T-cell (primary cell): ENCODE results near the gene PRR9. TPM values are rescaled to one million over a fixed set of nuclear protein-coding genes. Genes with fewer than 3 reads are reported as not detected.
"Not testable (repeated sequence)": the region's sequence is repeated elsewhere in the genome, so short reads cannot be mapped to it uniquely, and the experiment has no call there.

Experiments used
- ATAC-seq, 4 experiments: fragments of 200-7000 bp in 3 of 4; fragments of 150-1000 bp in 1 of 4; cut with Tn5 transposase; replicated peaks in 1 of 4; 1 replicate in 3 of 4; 2 replicates in 1 of 4; pipeline ENCODE4 v1.10.0; 2021; ENCODE audit warnings: moderate library complexity in 3 of 4, mild to moderate bottlenecking in 2 of 4, moderate number of reproducible peaks in 1 of 4
- CTCF ChIA-PET, 2 donors: fragments of 300-600 bp; sonication (Branson Sonifier 250); formaldehyde crosslinking; loops; one replicate each; lab custom pipeline; 2022; ENCODE audit warnings: antibody characterized with exemption in 2 of 2; lab: Charles Lee
- POLR2A ChIA-PET, 2 donors: fragments of 300-600 bp; sonication (Branson Sonifier 250); formaldehyde crosslinking; loops; one replicate each; lab custom pipeline; 2022; ENCODE audit warnings: antibody characterized with exemption in 2 of 2; lab: Charles Lee
- DNase-seq, 35 experiments: peaks; one replicate each; pipeline versions ENCODE4 v3.0.0 to v3.0.0-alpha.2; 2013 to 2023
- H3K27ac ChIP-seq: one replicate; pipeline ENCODE4 v1.5.1; 2013; ENCODE audit warnings: low read length
- H3K27me3 ChIP-seq, 2 experiments: replicated peaks in 1 of 2; 1 replicate in 1 of 2; 2 replicates in 1 of 2; pipeline versions ENCODE4 v1.6.1 to v1.7.0; 2013; ENCODE audit warnings: low read length in 1 of 2, mixed read lengths in 1 of 2; ENCODE audit not compliant: control insufficient read depth in 2 of 2, insufficient read depth in 2 of 2; ENCODE audit errors: extremely low read depth in 1 of 2
- H3K36me3 ChIP-seq, 2 donors: 1 replicate in 1 of 2; 2 replicates in 1 of 2; pipeline versions ENCODE4 v1.6.1 to v1.7.0; 2013; ENCODE audit warnings: low read length in 1 of 2; ENCODE audit not compliant: control insufficient read depth in 2 of 2, insufficient read depth in 1 of 2; ENCODE audit errors: extremely low read depth in 1 of 2
- H3K4me1 ChIP-seq, 2 experiments: 1 replicate in 1 of 2; 2 replicates in 1 of 2; pipeline versions ENCODE4 v1.6.1 to v1.7.0; 2013; ENCODE audit warnings: low read length in 2 of 2, mixed read lengths in 1 of 2; ENCODE audit not compliant: insufficient read depth in 2 of 2, control insufficient read depth in 1 of 2; ENCODE audit errors: extremely low read depth in 1 of 2
- H3K4me3 ChIP-seq, 2 donors: 1 replicate in 1 of 2; 2 replicates in 1 of 2; pipeline versions ENCODE4 v1.5.1 to v1.7.0; 2013; ENCODE audit warnings: mild to moderate bottlenecking in 2 of 2, low read length in 1 of 2, moderate library complexity in 1 of 2; ENCODE audit not compliant: control insufficient read depth in 1 of 2; ENCODE audit errors: extremely low read depth in 1 of 2
- H3K9me3 ChIP-seq: 2 replicates; pipeline ENCODE4 v1.7.0; 2013
- H3K27ac Mint-ChIP-seq, 2 donors: one replicate each; pipeline ENCODE4 v1.8.0; 2020 to 2021; ENCODE audit warnings: mild to moderate bottlenecking in 2 of 2, mixed read lengths in 2 of 2
- H3K27me3 Mint-ChIP-seq, 2 donors: one replicate each; pipeline ENCODE4 v1.8.0; 2021 to 2022; ENCODE audit warnings: mixed read lengths in 2 of 2
- H3K36me3 Mint-ChIP-seq: one replicate; pipeline ENCODE4 v1.8.0; 2021; ENCODE audit warnings: mixed read lengths
- H3K4me1 Mint-ChIP-seq, 3 donors: one replicate each; pipeline ENCODE4 v1.8.0; 2020 to 2022; ENCODE audit warnings: mixed read lengths in 3 of 3, mild to moderate bottlenecking in 1 of 3
- H3K4me3 Mint-ChIP-seq, 3 donors: one replicate each; pipeline ENCODE4 v1.8.0; 2020 to 2022; ENCODE audit warnings: mild to moderate bottlenecking in 3 of 3, mixed read lengths in 3 of 3, moderate library complexity in 3 of 3
- H3K9me3 Mint-ChIP-seq, 3 donors: one replicate each; pipeline ENCODE4 v1.8.0; 2020 to 2022; ENCODE audit warnings: mixed read lengths in 3 of 3
- WGBS: methylation state at CpG from one replicate; pipeline ENCODE4 v1.1.5; 2013; ENCODE audit warnings: missing lambda C conversion rate; ENCODE audit not compliant: insufficient coverage; 5-methylcytosine and 5-hydroxymethylcytosine counted together
- total RNA-seq, 35 experiments: library from RNA in 6 of 35; stranded (reverse) in 6 of 35; fragments of 120-200 nt in 1 of 35; gene quantifications; one replicate each; pipeline versions ENCODE4 v1.2.1 to v1.2.4 and lab custom pipeline; 2013 to 2026

Gene PRR9
- total RNA-seq, 5 donors from 2014 or later (not counting 1 experiment from before 2014, with no cell fraction given): not detected

- H3K36me3 ChIP-seq, H3K4me1 Mint-ChIP-seq, H3K27ac Mint-ChIP-seq, H3K4me1 ChIP-seq, H3K9me3 Mint-ChIP-seq, H3K4me3 ChIP-seq, CTCF ChIA-PET, H3K4me3 Mint-ChIP-seq, H3K9me3 ChIP-seq, POLR2A ChIA-PET, H3K27ac ChIP-seq, H3K36me3 Mint-ChIP-seq: not testable (repeated sequence)
- ATAC-seq: peak in 3 of 4 experiments; percentile 38 to 50 (median 48)
- H3K27me3 ChIP-seq: peaks cover 0 to 23% of the 10 kb centered on the region in 2 experiments
- 62% methylated on average over 9 of the region's 16 CpGs for WGBS
- H3K27me3 Mint-ChIP-seq: peaks cover 17 to 26% of the 10 kb centered on the region in 2 donors
- peak in 30 of 35 experiments; percentile 10 to 47 (median 30) for DNase-seq
Measured at GRCh38 chr1:153223040-153223891, 5.9 kb downstream of the PRR9 start.

DNA sequence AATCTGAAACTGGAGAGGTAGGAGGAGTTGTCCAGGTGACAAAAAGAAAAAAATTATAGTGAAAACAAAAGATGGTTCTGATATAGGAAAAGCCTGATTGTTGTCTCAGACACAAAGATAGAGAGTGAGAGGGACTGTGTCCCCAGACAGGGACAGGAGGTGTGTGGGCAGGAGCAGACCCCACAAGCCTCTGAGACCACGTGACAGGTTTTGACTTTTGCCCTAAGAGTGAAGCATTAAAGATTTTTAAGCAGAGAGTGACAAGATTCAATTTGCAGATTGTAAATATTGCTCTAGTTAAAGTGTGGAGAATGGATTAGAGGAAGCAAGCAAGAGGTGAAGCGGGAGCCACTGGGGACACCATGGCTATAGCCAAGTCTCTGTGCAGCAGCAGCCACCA is 10.4 kb downstream of the PRR9 start:
- Mint-ChIP-seq H3K27ac (no peak overlapping the region), H3K36me3 (no peaks in the 10 kb centered on the region), H3K4me1 (peaks cover 0 to 3% (median 0%) of the 10 kb centered on the region in 3 donors), H3K9me3 (no peaks in the 10 kb centered on the region), H3K27me3 (peaks cover 19 to 29% of the 10 kb centered on the region in 2 donors), H3K4me3 (no peak overlapping the region)
- H3K4me3 ChIP-seq: no peak overlapping the region
- no peaks in the 10 kb centered on the region for H3K4me1 ChIP-seq
- no peaks in the 10 kb centered on the region for H3K36me3 ChIP-seq
- POLR2A ChIA-PET: no interaction called here
- no peak for ATAC-seq
- WGBS: 60% methylated on average over 2 of the region's 2 CpGs
- no peak overlapping the region for H3K27ac ChIP-seq
- no peak for DNase-seq
- H3K27me3 ChIP-seq: peaks cover 0 to 28% of the 10 kb centered on the region in 2 experiments
- CTCF ChIA-PET: no interaction called here
- no peaks in the 10 kb centered on the region for H3K9me3 ChIP-seq

DNA sequence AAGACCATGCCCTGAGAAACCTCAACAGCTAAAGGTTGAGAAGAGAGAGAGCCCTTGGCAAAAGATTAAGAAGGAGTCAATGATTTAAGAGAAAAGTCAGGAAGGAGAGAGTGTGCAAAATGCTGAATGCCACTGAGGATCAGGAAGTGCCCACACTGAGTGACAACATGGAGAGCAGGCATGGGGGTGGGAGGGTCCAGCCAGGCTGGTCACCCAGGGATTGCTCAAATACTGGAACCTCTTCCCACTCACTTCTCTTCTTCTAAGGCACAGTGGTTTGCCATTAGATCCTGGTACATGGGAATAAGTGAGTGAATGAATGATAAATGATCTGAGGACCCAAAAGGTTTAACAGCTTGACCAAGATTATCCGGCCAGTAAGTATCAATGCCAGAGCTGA is 11.1 kb downstream of the PRR9 start:
- Mint-ChIP-seq H3K36me3 (no peaks in the 10 kb centered on the region), H3K27ac (no peak overlapping the region), H3K4me3 (no peak overlapping the region), H3K9me3 (no peaks in the 10 kb centered on the region), H3K27me3 (peaks cover 16 to 29% of the 10 kb centered on the region in 2 donors), H3K4me1 (no peaks in the 10 kb centered on the region)
- POLR2A ChIA-PET: interaction anchor here in 1 of 2 donors (0.7 kb wide), 1 partner anchor 1147 kb away, joined by 4 read pairs; no protein-coding TSS in a partner anchor
- Histone ChIP-seq H3K36me3 (no peaks in the 10 kb centered on the region), H3K9me3 (no peaks in the 10 kb centered on the region), H3K4me3 (no peak overlapping the region), H3K4me1 (no peaks in the 10 kb centered on the region), H3K27me3 (peaks cover 0 to 25% of the 10 kb centered on the region in 2 experiments), H3K27ac (no peak overlapping the region)
- DNase-seq (no peak), ATAC-seq (no peak)
- no CpG with 5 or more reads among the region's 1 CpG for WGBS
- CTCF ChIA-PET: interaction anchor here in 1 of 2 donors (0.9 kb wide), 1 partner anchor 9 kb away, joined by 3 read pairs; no protein-coding TSS in a partner anchor

DNA sequence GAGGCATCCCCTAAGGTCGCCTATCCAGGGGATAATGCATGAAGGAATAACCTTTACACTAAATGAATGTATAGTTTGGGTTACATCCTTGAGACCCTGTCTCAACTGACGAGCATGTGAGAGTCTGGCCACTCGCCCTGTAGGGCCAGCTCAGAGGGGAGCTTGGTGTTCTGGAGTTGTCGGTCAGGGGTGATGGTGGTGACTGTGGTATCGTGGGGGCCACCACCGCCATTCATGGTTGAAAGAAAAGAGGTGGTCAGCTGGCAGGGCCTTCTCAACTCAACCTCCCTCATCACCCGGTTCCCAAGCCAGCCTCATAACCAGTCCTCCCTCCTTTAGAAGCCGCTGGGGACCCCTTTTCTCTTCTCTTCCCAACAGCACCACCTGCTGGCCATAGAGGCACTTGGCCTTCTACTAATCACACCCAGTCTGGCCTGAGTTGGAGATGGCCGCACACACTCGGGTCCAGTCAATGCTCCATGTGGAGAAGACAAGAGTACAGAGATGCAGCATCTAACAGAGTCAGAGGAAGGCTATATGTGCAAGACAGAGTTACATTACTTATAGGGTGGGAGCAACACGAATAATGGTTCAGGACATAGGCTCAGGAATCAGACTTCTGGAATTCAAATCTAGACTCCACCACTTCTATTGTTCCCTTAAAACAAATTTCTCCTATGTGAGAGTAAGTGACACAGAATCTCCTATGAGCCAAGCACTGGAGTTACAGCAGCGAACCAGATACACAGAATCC is 11.9 kb downstream of the PRR9 start:
- DNase-seq: peak in 7 of 35 experiments; percentile 2 to 17 (median 12)
- peaks cover 11 to 25% of the 10 kb centered on the region in 2 donors for H3K27me3 Mint-ChIP-seq
- not testable (repeated sequence) for H3K27ac Mint-ChIP-seq, H3K36me3 Mint-ChIP-seq, H3K4me1 ChIP-seq, H3K27ac ChIP-seq, H3K9me3 Mint-ChIP-seq, H3K9me3 ChIP-seq, H3K4me3 Mint-ChIP-seq, ATAC-seq, H3K4me3 ChIP-seq, H3K4me1 Mint-ChIP-seq, H3K36me3 ChIP-seq
- CTCF ChIA-PET: interaction anchor here (0.9 to 1.2 kb wide), 2 partner anchors 8 kb away, joined by 3 to 4 read pairs; no protein-coding TSS in a partner anchor
- POLR2A ChIA-PET: interaction anchor here in 1 of 2 donors (0.7 kb wide), 1 partner anchor 68 kb away, joined by 3 read pairs; no protein-coding TSS in a partner anchor
- 14% methylated on average over 1 of the region's 12 CpGs for WGBS
- H3K27me3 ChIP-seq: peaks cover 0 to 21% of the 10 kb centered on the region in 2 experiments

GRCh38 chr1:153231363-153231762 is 14.0 kb downstream of the PRR9 start:
- Histone ChIP-seq H3K27me3 (peaks cover 0 to 18% of the 10 kb centered on the region in 2 experiments), H3K27ac (no peak overlapping the region), H3K4me1 (no peaks in the 10 kb centered on the region), H3K36me3 (no peaks in the 10 kb centered on the region), H3K4me3 (no peak overlapping the region), H3K9me3 (no peaks in the 10 kb centered on the region)
- no peaks in the 10 kb centered on the region for H3K9me3 Mint-ChIP-seq
- WGBS: 80% methylated on average over 4 of the region's 4 CpGs
- ATAC-seq (no peak), DNase-seq (no peak)
- no peaks in the 10 kb centered on the region for H3K36me3 Mint-ChIP-seq
- no peaks in the 10 kb centered on the region for H3K4me1 Mint-ChIP-seq
- peaks cover 18 to 26% of the 10 kb centered on the region in 2 donors for H3K27me3 Mint-ChIP-seq
- H3K27ac Mint-ChIP-seq: no peak overlapping the region
- H3K4me3 Mint-ChIP-seq: no peak overlapping the region
- CTCF ChIA-PET: interaction anchor here in 1 of 2 donors (0.7 kb wide), 1 partner anchor 8 kb away, joined by 3 read pairs; no protein-coding TSS in a partner anchor
- POLR2A ChIA-PET: no interaction called here

- POLR2A ChIA-PET: no interaction called here
- H3K27me3 ChIP-seq: peaks cover 0 to 18% of the 10 kb centered on the region in 2 experiments
- no peaks in the 10 kb centered on the region for H3K4me1 ChIP-seq
- ATAC-seq: no peak
- Mint-ChIP-seq H3K27me3 (peaks cover 18 to 26% of the 10 kb centered on the region in 2 donors), H3K9me3 (no peaks in the 10 kb centered on the region), H3K4me1 (no peaks in the 10 kb centered on the region), H3K27ac (no peak overlapping the region), H3K4me3 (no peak overlapping the region), H3K36me3 (no peaks in the 10 kb centered on the region)
- no peak for DNase-seq
- H3K36me3 ChIP-seq: no peaks in the 10 kb centered on the region
- CTCF ChIA-PET: no interaction called here
- H3K9me3 ChIP-seq: no peaks in the 10 kb centered on the region
- H3K4me3 ChIP-seq: no peak overlapping the region
- H3K27ac ChIP-seq: no peak overlapping the region
- 25% methylated on average over 1 of the region's 2 CpGs for WGBS
Measured at GRCh38 chr1:153231785-153232184, 14.4 kb downstream of the PRR9 start.
